HepG2 (cell line): Measurements from ENCODE around the gene TOGARAM1. TPM values are rescaled to one million over a fixed set of nuclear protein-coding genes. Genes with fewer than 3 reads are reported as not detected.
A peak's percentile ranks its signal among the peaks of the same experiment; 100 is the strongest.

Experiments used
- ARID5B ChIP-seq: IDR thresholded peaks from 2 replicates; pipeline ENCODE4 v1.4.0; 2020; ENCODE audit warnings: mild to moderate bottlenecking, missing genetic modification reagents
- ATAD3A ChIP-seq: sonication (generic); formaldehyde crosslinking; IDR thresholded peaks from 2 replicates; pipeline ENCODE4 v1.4.0; 2020; ENCODE audit warnings: missing genetic modification reagents
- BRD4 ChIP-seq: sonication (generic); formaldehyde crosslinking; IDR thresholded peaks from 2 replicates; pipeline ENCODE4 v1.4.0; 2020; ENCODE audit warnings: missing genetic modification reagents
- CBX1 ChIP-seq: IDR thresholded peaks from one replicate; pipeline ENCODE4 v1.6.1; 2016; ENCODE audit warnings: antibody characterized with exemption, low read depth
- CENPX ChIP-seq: sonication (generic); formaldehyde crosslinking; IDR thresholded peaks from 2 replicates; pipeline ENCODE4 v1.9.0; 2021; ENCODE audit warnings: mild to moderate bottlenecking, missing genetic modification reagents, moderate library complexity
- SALL1 ChIP-seq: sonication (generic); formaldehyde crosslinking; IDR thresholded peaks from 2 replicates; pipeline ENCODE4 v1.8.0; 2022; ENCODE audit warnings: mild to moderate bottlenecking, missing genetic modification reagents
- SIX4 ChIP-seq: sonication (generic); formaldehyde crosslinking; IDR thresholded peaks from 2 replicates; pipeline ENCODE4 v1.4.0; 2020; ENCODE audit warnings: missing genetic modification reagents
- SKI ChIP-seq: fragments of 450-650 bp; IDR thresholded peaks from one replicate; pipeline ENCODE4 v1.6.1; 2018; ENCODE audit warnings: mild to moderate bottlenecking; ENCODE audit not compliant: partially characterized antibody
- TBX2 ChIP-seq: sonication (generic); formaldehyde crosslinking; IDR thresholded peaks from 2 replicates; pipeline ENCODE4 v1.5.0; 2020; ENCODE audit warnings: missing genetic modification reagents, mild to moderate bottlenecking, borderline replicate concordance
- THYN1 ChIP-seq: sonication (generic); formaldehyde crosslinking; IDR thresholded peaks from 2 replicates; pipeline ENCODE4 v1.8.1; 2023; ENCODE audit warnings: low read depth, mild to moderate bottlenecking, moderate library complexity, missing genetic modification reagents, borderline replicate concordance
- ZKSCAN5 ChIP-seq: sonication (generic); formaldehyde crosslinking; IDR thresholded peaks from 2 replicates; pipeline ENCODE4 v1.5.1; 2020; ENCODE audit warnings: mild to moderate bottlenecking, missing genetic modification reagents
- ZNF280B ChIP-seq: sonication (generic); formaldehyde crosslinking; IDR thresholded peaks from 2 replicates; pipeline ENCODE4 v1.5.0; 2020; ENCODE audit warnings: missing genetic modification reagents, mild to moderate bottlenecking, borderline replicate concordance
- ZNF598 ChIP-seq: sonication (generic); formaldehyde crosslinking; IDR thresholded peaks from 2 replicates; pipeline ENCODE4 v1.5.1; 2020; ENCODE audit warnings: mild to moderate bottlenecking, missing genetic modification reagents, borderline replicate concordance
- ZNF713 ChIP-seq: sonication (generic); formaldehyde crosslinking; IDR thresholded peaks from 2 replicates; pipeline ENCODE4 v1.4.0; 2020; ENCODE audit warnings: mild to moderate bottlenecking, missing genetic modification reagents
- ZNF768 ChIP-seq: sonication (generic); formaldehyde crosslinking; IDR thresholded peaks from 2 replicates; pipeline ENCODE4 v1.4.0; 2020; ENCODE audit warnings: missing genetic modification reagents
- ZNF839 ChIP-seq: sonication (generic); formaldehyde crosslinking; IDR thresholded peaks from 2 replicates; pipeline ENCODE4 v1.4.0; 2020; ENCODE audit warnings: missing genetic modification reagents, mild to moderate bottlenecking, borderline replicate concordance
- ZNF878 ChIP-seq: sonication (generic); formaldehyde crosslinking; IDR thresholded peaks from 2 replicates; pipeline ENCODE4 v1.8.1; 2023; ENCODE audit warnings: mild to moderate bottlenecking, missing genetic modification reagents, moderate library complexity
- polyA plus RNA-seq, 8 experiments: library from polyadenylated mRNA; depleted of rRNA in 3 of 8; stranded (reverse) in 7 of 8; unstranded in 1 of 8; fragments of >200 nt; fragmentation: Illumina TruSeq in 4 of 8; extraction: Trizol in 4 of 8; gene quantifications; 2 replicates each; pipeline versions ENCODE4 v1.2.1 to v1.2.3, GENCODE V29; 2011 to 2016; ENCODE audit warnings: low read depth in 4 of 8, missing spikeins in 1 of 8, mixed read lengths in 1 of 8; ENCODE audit not compliant: insufficient read depth in 1 of 8
- total RNA-seq, 5 experiments: library from RNA; depleted of rRNA; stranded (reverse); fragments of >200 nt; fragmentation: Illumina TruSeq; extraction: Trizol; gene quantifications; 2 replicates each; pipeline ENCODE4 v1.2.3, GENCODE V29; 2016; ENCODE audit warnings: low read depth in 1 of 5
- TF ChIP-seq, protein P1 (sequence below): sonication (generic); formaldehyde crosslinking; IDR thresholded peaks from 2 replicates; pipeline ENCODE4 v1.4.0; 2020; ENCODE audit warnings: mild to moderate bottlenecking, missing genetic modification reagents
- TF ChIP-seq, protein P2 (sequence below): sonication (generic); formaldehyde crosslinking; IDR thresholded peaks from 2 replicates; pipeline ENCODE4 v1.4.0; 2020; ENCODE audit warnings: missing genetic modification reagents, borderline replicate concordance

The TOGARAM1 gene
- total and polyA plus RNA-seq, 2 of the 13 experiments (the other 11 are each of a cell fraction or from before 2014, with no cell fraction given) = 5.6 to 9.8 TPM

- no peak for TF ChIP-seq ZNF839 (CRISPR knock-in tag)
- TF ChIP-seq, protein P1, sequence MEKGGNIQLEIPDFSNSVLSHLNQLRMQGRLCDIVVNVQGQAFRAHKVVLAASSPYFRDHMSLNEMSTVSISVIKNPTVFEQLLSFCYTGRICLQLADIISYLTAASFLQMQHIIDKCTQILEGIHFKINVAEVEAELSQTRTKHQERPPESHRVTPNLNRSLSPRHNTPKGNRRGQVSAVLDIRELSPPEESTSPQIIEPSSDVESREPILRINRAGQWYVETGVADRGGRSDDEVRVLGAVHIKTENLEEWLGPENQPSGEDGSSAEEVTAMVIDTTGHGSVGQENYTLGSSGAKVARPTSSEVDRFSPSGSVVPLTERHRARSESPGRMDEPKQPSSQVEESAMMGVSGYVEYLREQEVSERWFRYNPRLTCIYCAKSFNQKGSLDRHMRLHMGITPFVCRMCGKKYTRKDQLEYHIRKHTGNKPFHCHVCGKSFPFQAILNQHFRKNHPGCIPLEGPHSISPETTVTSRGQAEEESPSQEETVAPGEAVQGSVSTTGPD (CRISPR knock-in tag) = no peak
- TF ChIP-seq THYN1 (CRISPR knock-in tag) = no peak
- TF ChIP-seq SKI = peak; percentile 21
- peak; percentile 17 for TF ChIP-seq SIX4 (CRISPR knock-in tag)
- peak; percentile 53; the same call in 1 of the 2 replicates for TF ChIP-seq ZNF878 (CRISPR knock-in tag)
- no peak for TF ChIP-seq CENPX (CRISPR knock-in tag)
- 0 out of 2 replicates have a peak, but pooled peaks have one; percentile 57 for TF ChIP-seq ZNF598 (CRISPR knock-in tag)
- peak; percentile 94 for TF ChIP-seq TBX2 (CRISPR knock-in tag)
- no peak for TF ChIP-seq ATAD3A (CRISPR knock-in tag)
- TF ChIP-seq ZNF280B (CRISPR knock-in tag) = peak; percentile 66; the same call in 1 of the 2 replicates
- TF ChIP-seq BRD4 = no peak
- no peak for TF ChIP-seq CBX1
- TF ChIP-seq, protein P2, sequence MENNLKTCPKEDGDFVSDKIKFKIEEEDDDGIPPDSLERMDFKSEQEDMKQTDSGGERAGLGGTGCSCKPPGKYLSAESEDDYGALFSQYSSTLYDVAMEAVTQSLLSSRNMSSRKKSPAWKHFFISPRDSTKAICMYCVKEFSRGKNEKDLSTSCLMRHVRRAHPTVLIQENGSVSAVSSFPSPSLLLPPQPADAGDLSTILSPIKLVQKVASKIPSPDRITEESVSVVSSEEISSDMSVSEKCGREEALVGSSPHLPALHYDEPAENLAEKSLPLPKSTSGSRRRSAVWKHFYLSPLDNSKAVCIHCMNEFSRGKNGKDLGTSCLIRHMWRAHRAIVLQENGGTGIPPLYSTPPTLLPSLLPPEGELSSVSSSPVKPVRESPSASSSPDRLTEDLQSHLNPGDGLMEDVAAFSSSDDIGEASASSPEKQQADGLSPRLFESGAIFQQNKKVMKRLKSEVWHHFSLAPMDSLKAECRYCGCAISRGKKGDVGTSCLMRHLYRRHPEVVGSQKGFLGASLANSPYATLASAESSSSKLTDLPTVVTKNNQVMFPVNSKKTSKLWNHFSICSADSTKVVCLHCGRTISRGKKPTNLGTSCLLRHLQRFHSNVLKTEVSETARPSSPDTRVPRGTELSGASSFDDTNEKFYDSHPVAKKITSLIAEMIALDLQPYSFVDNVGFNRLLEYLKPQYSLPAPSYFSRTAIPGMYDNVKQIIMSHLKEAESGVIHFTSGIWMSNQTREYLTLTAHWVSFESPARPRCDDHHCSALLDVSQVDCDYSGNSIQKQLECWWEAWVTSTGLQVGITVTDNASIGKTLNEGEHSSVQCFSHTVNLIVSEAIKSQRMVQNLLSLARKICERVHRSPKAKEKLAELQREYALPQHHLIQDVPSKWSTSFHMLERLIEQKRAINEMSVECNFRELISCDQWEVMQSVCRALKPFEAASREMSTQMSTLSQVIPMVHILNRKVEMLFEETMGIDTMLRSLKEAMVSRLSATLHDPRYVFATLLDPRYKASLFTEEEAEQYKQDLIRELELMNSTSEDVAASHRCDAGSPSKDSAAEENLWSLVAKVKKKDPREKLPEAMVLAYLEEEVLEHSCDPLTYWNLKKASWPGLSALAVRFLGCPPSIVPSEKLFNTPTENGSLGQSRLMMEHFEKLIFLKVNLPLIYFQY (CRISPR knock-in tag) = no peak
- TF ChIP-seq ARID5B = peak; percentile 49
- no peak for TF ChIP-seq ZNF768
- no peak for TF ChIP-seq ZKSCAN5 (CRISPR knock-in tag)
- peak; percentile 74; the same call in 1 of the 2 replicates for TF ChIP-seq ZNF713 (CRISPR knock-in tag)
- peak; percentile 77 for TF ChIP-seq SALL1
Observed at GRCh38 chr14:44961554-44962333, at the start of gene TOGARAM1, which contains the start of gene KLHL28 (continued).
